ENCODE measurements around the gene OR2A42. TPM values are rescaled to one million over a fixed set of nuclear protein-coding genes. Genes with fewer than 3 reads are reported as not detected.
"Not testable (repeated sequence)": the region's sequence is repeated elsewhere in the genome, so short reads cannot be mapped to it uniquely, and the experiment has no call there.

Gene OR2A42
- total and polyA plus RNA-seq, 2 donors (not counting 1 experiment from before 2014, with no cell fraction given), result under 0.01 to 0.02 TPM

GRCh38 chr7:144255471-144255897 is 16.1 kb upstream of the OR2A42 start:
- TF ChIP-seq EZH2 (IDR thresholded peaks at IDR 0.05; ENCODE audit: low read length, missing control alignments), result no peak
- TF ChIP-seq, protein P1, sequence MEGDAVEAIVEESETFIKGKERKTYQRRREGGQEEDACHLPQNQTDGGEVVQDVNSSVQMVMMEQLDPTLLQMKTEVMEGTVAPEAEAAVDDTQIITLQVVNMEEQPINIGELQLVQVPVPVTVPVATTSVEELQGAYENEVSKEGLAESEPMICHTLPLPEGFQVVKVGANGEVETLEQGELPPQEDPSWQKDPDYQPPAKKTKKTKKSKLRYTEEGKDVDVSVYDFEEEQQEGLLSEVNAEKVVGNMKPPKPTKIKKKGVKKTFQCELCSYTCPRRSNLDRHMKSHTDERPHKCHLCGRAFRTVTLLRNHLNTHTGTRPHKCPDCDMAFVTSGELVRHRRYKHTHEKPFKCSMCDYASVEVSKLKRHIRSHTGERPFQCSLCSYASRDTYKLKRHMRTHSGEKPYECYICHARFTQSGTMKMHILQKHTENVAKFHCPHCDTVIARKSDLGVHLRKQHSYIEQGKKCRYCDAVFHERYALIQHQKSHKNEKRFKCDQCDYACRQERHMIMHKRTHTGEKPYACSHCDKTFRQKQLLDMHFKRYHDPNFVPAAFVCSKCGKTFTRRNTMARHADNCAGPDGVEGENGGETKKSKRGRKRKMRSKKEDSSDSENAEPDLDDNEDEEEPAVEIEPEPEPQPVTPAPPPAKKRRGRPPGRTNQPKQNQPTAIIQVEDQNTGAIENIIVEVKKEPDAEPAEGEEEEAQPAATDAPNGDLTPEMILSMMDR (conservative IDR thresholded peaks at IDR 0.05 in 1 of 2, IDR thresholded peaks at IDR 0.05 in 1 of 2; ENCODE audit: low read depth in 1 of 2, low read length in 2 of 2), result no peak
- Histone ChIP-seq H4K20me1 (ENCODE audit: control insufficient read depth, extremely low read depth, insufficient read depth, low read length) (no peaks in the 10 kb centered on the region), H3K4me2 (ENCODE audit: extremely low read depth, insufficient read depth, low read length) (no peak overlapping the region), H3K9ac (ENCODE audit: insufficient read depth, low read length) (no peak overlapping the region), H3K4me3 (replicated peaks in 1 of 4; ENCODE audit: control extremely low read depth in 1 of 4, insufficient read depth in 1 of 4, low read depth in 3 of 4, low read length in 4 of 4) (no peak overlapping the region), H3K27me3 (ENCODE audit: control insufficient read depth, insufficient read depth, low read length) (no peaks in the 10 kb centered on the region), H3K4me1 (ENCODE audit: control insufficient read depth, extremely low read depth, insufficient read depth, low read length) (no peaks in the 10 kb centered on the region), H3K27ac (ENCODE audit: insufficient read depth, low read length) (no peak overlapping the region), H3K36me3 (ENCODE audit: control insufficient read depth, insufficient read depth, low read length) (no peaks in the 10 kb centered on the region), H3K9me3 (ENCODE audit: control insufficient read depth, insufficient read depth, low read depth, low read length) (no peaks in the 10 kb centered on the region), H2AFZ (ENCODE audit: low read length) (no peak overlapping the region), H3K79me2 (ENCODE audit: control insufficient read depth, insufficient read depth, low read length) (no peaks in the 10 kb centered on the region)
- no peak for DNase-seq (ENCODE audit: low read depth in 2 of 2)

DNA sequence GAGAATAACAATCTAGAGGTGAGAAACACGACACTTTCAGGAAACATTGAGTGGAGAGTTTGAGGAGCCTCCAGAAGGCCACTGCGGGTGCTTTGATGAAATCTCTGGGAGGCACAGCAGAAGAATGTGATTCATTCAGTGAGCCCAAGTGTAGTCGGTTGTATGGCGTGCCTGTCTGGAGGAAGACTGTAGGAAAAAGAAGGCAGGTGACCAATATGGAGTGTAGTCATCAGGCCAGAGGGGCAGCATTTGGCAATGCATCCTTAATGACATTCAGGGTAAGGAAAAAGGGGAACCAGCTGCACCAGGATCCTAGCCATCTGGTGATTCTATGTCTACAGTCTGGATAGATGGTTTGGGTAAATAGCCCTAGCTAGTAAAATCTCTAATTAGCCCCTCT is 12.9 kb upstream of the OR2A42 start:
- not testable (repeated sequence) for H3K9me3 ChIP-seq (ENCODE audit: control insufficient read depth, insufficient read depth, low read depth, low read length); H3K4me1 ChIP-seq (ENCODE audit: control insufficient read depth, extremely low read depth, insufficient read depth, low read length); H3K4me2 ChIP-seq (ENCODE audit: extremely low read depth, insufficient read depth, low read length); H4K20me1 ChIP-seq (ENCODE audit: control insufficient read depth, extremely low read depth, insufficient read depth, low read length); DNase-seq (ENCODE audit: low read depth in 2 of 2); H3K9ac ChIP-seq (ENCODE audit: insufficient read depth, low read length); H3K27me3 ChIP-seq (ENCODE audit: control insufficient read depth, insufficient read depth, low read length); H3K27ac ChIP-seq (ENCODE audit: insufficient read depth, low read length); H3K4me3 ChIP-seq (replicated peaks in 1 of 4; ENCODE audit: control extremely low read depth in 1 of 4, insufficient read depth in 1 of 4, low read depth in 3 of 4, low read length in 4 of 4); H3K79me2 ChIP-seq (ENCODE audit: control insufficient read depth, insufficient read depth, low read length); H2AFZ ChIP-seq (ENCODE audit: low read length); H3K36me3 ChIP-seq (ENCODE audit: control insufficient read depth, insufficient read depth, low read length)

DNA sequence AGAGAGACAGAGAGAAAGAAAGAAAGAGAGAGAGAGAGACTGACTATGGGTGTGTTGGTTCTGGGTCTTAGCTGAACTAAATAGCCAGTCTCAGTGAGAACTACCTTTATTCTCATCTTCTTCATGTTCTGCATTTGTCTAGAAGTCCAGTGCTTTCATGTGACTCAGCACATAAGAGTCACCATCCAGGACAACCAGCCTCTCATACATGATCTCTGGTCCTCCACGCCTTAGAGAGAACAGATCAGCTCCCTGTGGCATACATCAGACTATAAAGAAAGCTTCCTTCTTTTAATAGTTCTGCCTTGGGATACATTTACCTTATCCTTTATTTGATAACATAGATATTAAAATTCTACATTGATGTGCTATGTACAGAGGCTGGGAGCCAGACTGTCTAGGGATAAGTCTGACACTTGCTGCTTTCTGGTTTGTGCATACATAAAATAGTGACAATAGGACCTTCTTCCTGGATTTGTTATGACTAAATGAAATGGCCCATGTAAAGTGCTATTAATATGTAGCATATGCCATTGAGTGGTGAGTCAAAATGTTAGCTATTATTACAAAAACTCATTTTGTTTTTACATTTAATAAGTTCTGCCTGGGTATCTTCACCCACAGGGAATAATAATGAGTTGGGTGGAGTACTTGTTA is 8.4 kb upstream of the OR2A42 start:
- not testable (repeated sequence) for H3K27me3 ChIP-seq (ENCODE audit: control insufficient read depth, insufficient read depth, low read length); H3K79me2 ChIP-seq (ENCODE audit: control insufficient read depth, insufficient read depth, low read length); DNase-seq (ENCODE audit: low read depth in 2 of 2); H3K36me3 ChIP-seq (ENCODE audit: control insufficient read depth, insufficient read depth, low read length); H3K9me3 ChIP-seq (ENCODE audit: control insufficient read depth, insufficient read depth, low read depth, low read length); H3K4me1 ChIP-seq (ENCODE audit: control insufficient read depth, extremely low read depth, insufficient read depth, low read length); H3K4me3 ChIP-seq (replicated peaks in 1 of 4; ENCODE audit: control extremely low read depth in 1 of 4, insufficient read depth in 1 of 4, low read depth in 3 of 4, low read length in 4 of 4); H2AFZ ChIP-seq (ENCODE audit: low read length); H4K20me1 ChIP-seq (ENCODE audit: control insufficient read depth, extremely low read depth, insufficient read depth, low read length); H3K27ac ChIP-seq (ENCODE audit: insufficient read depth, low read length); H3K4me2 ChIP-seq (ENCODE audit: extremely low read depth, insufficient read depth, low read length); H3K9ac ChIP-seq (ENCODE audit: insufficient read depth, low read length)

- H3K36me3 ChIP-seq (ENCODE audit: control insufficient read depth, insufficient read depth, low read length); H4K20me1 ChIP-seq (ENCODE audit: control insufficient read depth, extremely low read depth, insufficient read depth, low read length); H3K4me3 ChIP-seq (replicated peaks in 1 of 4; ENCODE audit: control extremely low read depth in 1 of 4, insufficient read depth in 1 of 4, low read depth in 3 of 4, low read length in 4 of 4); H3K4me1 ChIP-seq (ENCODE audit: control insufficient read depth, extremely low read depth, insufficient read depth, low read length); H3K4me2 ChIP-seq (ENCODE audit: extremely low read depth, insufficient read depth, low read length); H3K27ac ChIP-seq (ENCODE audit: insufficient read depth, low read length); DNase-seq (ENCODE audit: low read depth in 2 of 2); H3K9ac ChIP-seq (ENCODE audit: insufficient read depth, low read length); H3K9me3 ChIP-seq (ENCODE audit: control insufficient read depth, insufficient read depth, low read depth, low read length); H2AFZ ChIP-seq (ENCODE audit: low read length); H3K79me2 ChIP-seq (ENCODE audit: control insufficient read depth, insufficient read depth, low read length); H3K27me3 ChIP-seq (ENCODE audit: control insufficient read depth, insufficient read depth, low read length): not testable (repeated sequence)
Measured at GRCh38 chr7:144246967-144247366, 7.6 kb upstream of the OR2A42 start.

DNA sequence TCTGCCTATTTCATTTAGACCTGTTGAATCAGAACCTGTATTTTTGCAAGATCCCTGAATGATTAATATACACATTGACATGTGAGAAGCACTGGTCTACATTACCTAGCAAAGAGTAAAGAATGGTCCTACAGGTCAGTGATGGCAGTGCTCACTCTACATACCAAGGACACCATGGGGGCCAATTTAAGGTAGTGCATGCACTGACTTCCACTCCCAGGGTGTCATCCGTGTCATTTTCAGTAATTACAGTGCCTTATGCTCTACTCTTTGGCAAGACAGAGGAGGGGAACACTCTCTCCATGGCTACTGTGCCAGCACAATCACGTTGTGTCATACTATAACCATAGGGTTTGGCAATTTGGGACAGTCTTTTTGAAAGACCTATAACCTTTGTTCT is 6.0 kb upstream of the OR2A42 start:
- not testable (repeated sequence) for H3K4me3 ChIP-seq (replicated peaks in 1 of 4; ENCODE audit: control extremely low read depth in 1 of 4, insufficient read depth in 1 of 4, low read depth in 3 of 4, low read length in 4 of 4); H3K36me3 ChIP-seq (ENCODE audit: control insufficient read depth, insufficient read depth, low read length); H3K27me3 ChIP-seq (ENCODE audit: control insufficient read depth, insufficient read depth, low read length); H4K20me1 ChIP-seq (ENCODE audit: control insufficient read depth, extremely low read depth, insufficient read depth, low read length); H3K27ac ChIP-seq (ENCODE audit: insufficient read depth, low read length); DNase-seq (ENCODE audit: low read depth in 2 of 2); H3K79me2 ChIP-seq (ENCODE audit: control insufficient read depth, insufficient read depth, low read length); H3K4me2 ChIP-seq (ENCODE audit: extremely low read depth, insufficient read depth, low read length); H3K9me3 ChIP-seq (ENCODE audit: control insufficient read depth, insufficient read depth, low read depth, low read length); H3K9ac ChIP-seq (ENCODE audit: insufficient read depth, low read length); H3K4me1 ChIP-seq (ENCODE audit: control insufficient read depth, extremely low read depth, insufficient read depth, low read length); H2AFZ ChIP-seq (ENCODE audit: low read length)

- H3K9me3 ChIP-seq (ENCODE audit: control insufficient read depth, insufficient read depth, low read depth, low read length); H3K79me2 ChIP-seq (ENCODE audit: control insufficient read depth, insufficient read depth, low read length); H3K4me3 ChIP-seq (replicated peaks in 1 of 4; ENCODE audit: control extremely low read depth in 1 of 4, insufficient read depth in 1 of 4, low read depth in 3 of 4, low read length in 4 of 4); H3K4me1 ChIP-seq (ENCODE audit: control insufficient read depth, extremely low read depth, insufficient read depth, low read length); H3K4me2 ChIP-seq (ENCODE audit: extremely low read depth, insufficient read depth, low read length); H3K9ac ChIP-seq (ENCODE audit: insufficient read depth, low read length); H3K27ac ChIP-seq (ENCODE audit: insufficient read depth, low read length); H4K20me1 ChIP-seq (ENCODE audit: control insufficient read depth, extremely low read depth, insufficient read depth, low read length); H3K36me3 ChIP-seq (ENCODE audit: control insufficient read depth, insufficient read depth, low read length); H2AFZ ChIP-seq (ENCODE audit: low read length); DNase-seq (ENCODE audit: low read depth in 2 of 2); H3K27me3 ChIP-seq (ENCODE audit: control insufficient read depth, insufficient read depth, low read length): not testable (repeated sequence)
Measured at GRCh38 chr7:144238530-144239082, 799 bp downstream of the OR2A42 start.
